Measurements from ENCODE around the gene UIMC1.

- TF ChIP-seq CTCF (tag by site-specific recombination; IDR thresholded peaks at IDR 0.05) (no peak), BCL6B (tag by site-specific recombination; IDR thresholded peaks at IDR 0.05) (no peak), ZNF792 (tag by site-specific recombination; IDR thresholded peaks at IDR 0.05) (no peak), ZNF704 (tag by site-specific recombination; IDR thresholded peaks at IDR 0.05) (no peak), ZSCAN16 (tag by site-specific recombination; IDR thresholded peaks at IDR 0.05) (no peak), ZNF423 (tag by site-specific recombination; IDR thresholded peaks at IDR 0.05) (no peak), SALL2 (tag by site-specific recombination; IDR thresholded peaks at IDR 0.05; ENCODE audit: borderline replicate concordance) (no peak), SCRT2 (tag by site-specific recombination; IDR thresholded peaks at IDR 0.05) (no peak), ZEB2 (tag by site-specific recombination; IDR thresholded peaks at IDR 0.05) (no peak), ZNF274 (IDR thresholded peaks at IDR 0.05; ENCODE audit: low read length) (no peak), ZNF274 (tag by site-specific recombination; IDR thresholded peaks at IDR 0.05; ENCODE audit: borderline replicate concordance) (no peak), REPIN1 (tag by site-specific recombination; IDR thresholded peaks at IDR 0.05; ENCODE audit: low read depth) (no peak), ZNF777 (tag by site-specific recombination; IDR thresholded peaks at IDR 0.05; ENCODE audit: borderline replicate concordance) (no peak)
Measured at GRCh38 chr5:177045631-177046030, 39.1 kb upstream of the UIMC1 start.

All from HEK293 (cell line).